B cell (primary cell): Measurements from ENCODE around the gene SYCE3. TPM values are rescaled to one million over a fixed set of nuclear protein-coding genes. Genes with fewer than 3 reads are reported as not detected.

Source experiments
- ATAC-seq: fragments of 200-7000 bp; cut with Tn5 transposase; one replicate; pipeline ENCODE4 v1.10.0; 2021; ENCODE audit warnings: low read depth, mild to moderate bottlenecking, moderate number of reproducible peaks, moderate library complexity
- CTCF ChIA-PET: fragments of 350-600 bp; sonication (Branson Sonifier 250); formaldehyde crosslinking; loops from one replicate; lab custom pipeline; 2021; ENCODE audit warnings: antibody characterized with exemption, inconsistent platforms; lab: Charles Lee
- POLR2A ChIA-PET: fragments of 350-600 bp; sonication (Branson Sonifier 250); formaldehyde crosslinking; loops from one replicate; lab custom pipeline; 2021; ENCODE audit warnings: antibody characterized with exemption; lab: Charles Lee
- DNase-seq: peaks from one replicate; pipeline ENCODE4 v3.0.0; 2013
- H2AFZ ChIP-seq: 2 replicates; pipeline ENCODE4 v1.6.1; 2012; ENCODE audit warnings: mild to moderate bottlenecking, low read depth, low read length; ENCODE audit not compliant: insufficient read depth, poor library complexity, severe bottlenecking
- H3K27ac ChIP-seq, 2 donors: 1 replicate in 1 of 2; 2 replicates in 1 of 2; pipeline ENCODE4 v1.5.1; 2012 to 2013; ENCODE audit warnings: low read length in 2 of 2, mild to moderate bottlenecking in 2 of 2, moderate library complexity in 1 of 2
- H3K27me3 ChIP-seq, 4 experiments: fragments of 200-600 bp in 1 of 4; sonication (generic) in 1 of 4; replicated peaks in 1 of 4; 1 replicate in 2 of 4; 2 replicates in 2 of 4; pipeline versions ENCODE4 v1.6.1 to v1.7.0; 2013 to 2016; ENCODE audit warnings: low read length in 3 of 4, mild to moderate bottlenecking in 2 of 4, mixed read lengths in 1 of 4, moderate library complexity in 1 of 4; ENCODE audit not compliant: insufficient read depth in 4 of 4, control insufficient read depth in 3 of 4; ENCODE audit errors: control extremely low read depth in 1 of 4
- H3K36me3 ChIP-seq, 2 experiments: replicated peaks in 1 of 2; 1 replicate in 1 of 2; 2 replicates in 1 of 2; pipeline versions ENCODE4 v1.6.1 to v1.7.1; 2013; ENCODE audit warnings: low read length in 1 of 2; ENCODE audit not compliant: insufficient read depth in 2 of 2, control insufficient read depth in 1 of 2; ENCODE audit errors: control extremely low read depth in 1 of 2, extremely low read depth in 1 of 2
- H3K4me1 ChIP-seq, 2 donors: fragments of 200-600 bp in 1 of 2; sonication (generic) in 1 of 2; 1 replicate in 1 of 2; 2 replicates in 1 of 2; pipeline versions ENCODE4 v1.5.1 to v1.6.1; 2013 to 2017; ENCODE audit warnings: low read length in 2 of 2; ENCODE audit not compliant: control insufficient read depth in 2 of 2, insufficient read depth in 2 of 2
- H3K4me2 ChIP-seq: replicated peaks from 2 replicates; pipeline ENCODE3; 2012; ENCODE audit warnings: mild to moderate bottlenecking, low read depth, low read length; ENCODE audit not compliant: poor library complexity, severe bottlenecking
- H3K4me3 ChIP-seq, 5 experiments: fragments of 200-600 bp in 1 of 5; sonication (generic) in 1 of 5; 1 replicate in 3 of 5; 2 replicates in 2 of 5; pipeline versions ENCODE4 v1.5.1 to v1.7.0; 2011 to 2016; ENCODE audit warnings: low read length in 4 of 5, mild to moderate bottlenecking in 4 of 5, low read depth in 2 of 5, control low read depth in 1 of 5, moderate library complexity in 1 of 5; ENCODE audit not compliant: insufficient read depth in 1 of 5; ENCODE audit errors: control extremely low read depth in 1 of 5, extremely low read depth in 1 of 5
- H3K79me2 ChIP-seq: fragments of 200-600 bp; sonication (generic); one replicate; pipeline ENCODE4 v1.6.0; 2016; ENCODE audit warnings: low read length; ENCODE audit not compliant: control insufficient read depth, insufficient read depth
- H3K9ac ChIP-seq: fragments of 200-600 bp; sonication (generic); 2 replicates; pipeline ENCODE4 v1.6.1; 2017; ENCODE audit warnings: mild to moderate bottlenecking, low read length, moderate library complexity
- H3K9me3 ChIP-seq, 3 donors: one replicate each; pipeline versions ENCODE4 v1.6.1 to v1.7.1; 2013; ENCODE audit warnings: low read length in 2 of 3; ENCODE audit not compliant: control insufficient read depth in 2 of 3, insufficient read depth in 1 of 3; ENCODE audit errors: control extremely low read depth in 1 of 3
- H4K20me1 ChIP-seq: 2 replicates; pipeline ENCODE4 v1.6.0; 2012; ENCODE audit warnings: mild to moderate bottlenecking, low read length; ENCODE audit not compliant: insufficient read depth, control insufficient read depth, poor library complexity, severe bottlenecking
- H3K27ac Mint-ChIP-seq: one replicate; pipeline ENCODE4 v1.8.0; 2021; ENCODE audit warnings: mixed read lengths
- H3K27me3 Mint-ChIP-seq: one replicate; pipeline ENCODE4 v1.8.0; 2021; ENCODE audit warnings: mixed read lengths
- H3K4me1 Mint-ChIP-seq: one replicate; pipeline ENCODE4 v1.8.0; 2021; ENCODE audit warnings: mixed read lengths
- H3K4me3 Mint-ChIP-seq: one replicate; pipeline ENCODE4 v1.8.0; 2021; ENCODE audit warnings: mixed read lengths
- H3K9me3 Mint-ChIP-seq: one replicate; pipeline ENCODE4 v1.8.0; 2022; ENCODE audit warnings: mixed read lengths; ENCODE audit not compliant: insufficient read depth
- EZH2 ChIP-seq: IDR thresholded peaks from 2 replicates; pipeline ENCODE4 v1.6.1; 2012; ENCODE audit warnings: borderline replicate concordance, low read depth, mild to moderate bottlenecking, moderate library complexity, low read length; ENCODE audit not compliant: insufficient read depth, poor library complexity, severe bottlenecking
- WGBS: methylation state at CpG from one replicate; pipeline ENCODE4 v1.1.5; 2013; ENCODE audit warnings: missing lambda C conversion rate; ENCODE audit not compliant: insufficient coverage; 5-methylcytosine and 5-hydroxymethylcytosine counted together
- intact Hi-C: fragments of 100-400 bp; cut with micrococcal nuclease; formaldehyde crosslinking; loops from one replicate; pipeline ENCODE4 v1.10.0; 2022
- polyA plus RNA-seq: library from polyadenylated mRNA; depleted of rRNA; stranded (reverse); fragments of >200 nt; gene quantifications from 2 replicates; pipeline ENCODE4 v1.2.3, GENCODE V29; 2012
- total RNA-seq, 2 donors: library from RNA; stranded (reverse); fragments of 120-200 nt in 1 of 2; gene quantifications; 1 replicate in 1 of 2; 2 replicates in 1 of 2; pipeline versions ENCODE4 v1.2.3 to v1.2.4, GENCODE V29; 2013 to 2022
- TF ChIP-seq, protein P1 (sequence below): fragments of 200-600 bp; IDR thresholded peaks from one replicate; pipeline ENCODE4 v1.8.0; 2022; ENCODE audit warnings: antibody characterized with exemption, mild to moderate bottlenecking

SYCE3 gene
- total and polyA plus RNA-seq, 2 donors (not counting 1 experiment from before 2014, with no cell fraction given), result not detected

- H3K9ac ChIP-seq, result peak within 1 kb of the TSS; percentile 89
- intact Hi-C loops, result loop anchor here (1.0 to 5.0 kb wide), 5 partner anchors 17 to 280 kb away; partner anchors contain the start of genes CHKB, NCAPH2 and TUBGCP6
- no peaks in the 10 kb centered on the region for H3K9me3 Mint-ChIP-seq
- H3K36me3 ChIP-seq, result peaks cover 0 to 31% of the 10 kb centered on the region in 2 experiments
- H3K27ac ChIP-seq, result peak within 1 kb of the TSS; percentile 83 to 90
- no peaks in the 10 kb centered on the region for H3K27me3 Mint-ChIP-seq
- ATAC-seq (peak; percentile 54), DNase-seq (peak; percentile 98)
- TF ChIP-seq, protein P1, sequence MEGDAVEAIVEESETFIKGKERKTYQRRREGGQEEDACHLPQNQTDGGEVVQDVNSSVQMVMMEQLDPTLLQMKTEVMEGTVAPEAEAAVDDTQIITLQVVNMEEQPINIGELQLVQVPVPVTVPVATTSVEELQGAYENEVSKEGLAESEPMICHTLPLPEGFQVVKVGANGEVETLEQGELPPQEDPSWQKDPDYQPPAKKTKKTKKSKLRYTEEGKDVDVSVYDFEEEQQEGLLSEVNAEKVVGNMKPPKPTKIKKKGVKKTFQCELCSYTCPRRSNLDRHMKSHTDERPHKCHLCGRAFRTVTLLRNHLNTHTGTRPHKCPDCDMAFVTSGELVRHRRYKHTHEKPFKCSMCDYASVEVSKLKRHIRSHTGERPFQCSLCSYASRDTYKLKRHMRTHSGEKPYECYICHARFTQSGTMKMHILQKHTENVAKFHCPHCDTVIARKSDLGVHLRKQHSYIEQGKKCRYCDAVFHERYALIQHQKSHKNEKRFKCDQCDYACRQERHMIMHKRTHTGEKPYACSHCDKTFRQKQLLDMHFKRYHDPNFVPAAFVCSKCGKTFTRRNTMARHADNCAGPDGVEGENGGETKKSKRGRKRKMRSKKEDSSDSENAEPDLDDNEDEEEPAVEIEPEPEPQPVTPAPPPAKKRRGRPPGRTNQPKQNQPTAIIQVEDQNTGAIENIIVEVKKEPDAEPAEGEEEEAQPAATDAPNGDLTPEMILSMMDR, result no peak
- TF ChIP-seq EZH2, result no peak
- H3K9me3 ChIP-seq, result peaks cover 0 to 8% (median 0%) of the 10 kb centered on the region in 3 donors
- peak within 1 kb of the TSS; percentile 98 for H3K4me2 ChIP-seq
- peaks cover 34% of the 10 kb centered on the region for H3K4me1 Mint-ChIP-seq
- H3K27ac Mint-ChIP-seq, result peak within 1 kb of the TSS; percentile 91
- H4K20me1 ChIP-seq, result peaks cover 27% of the 10 kb centered on the region
- H3K27me3 ChIP-seq, result no peaks in the 10 kb centered on the region
- H3K79me2 ChIP-seq, result peaks cover 45% of the 10 kb centered on the region
- H3K4me3 Mint-ChIP-seq, result peak within 1 kb of the TSS; percentile 90
- CTCF ChIA-PET, result interaction anchor here (0.6 to 5.5 kb wide), 46 partner anchors 10 to 334 kb away, joined by 3 to 81 read pairs (median 5); partner anchors contain the start of genes ADM2, ARSA, CHKB and HDAC10
- peak within 1 kb of the TSS; percentile 78 for H2AFZ ChIP-seq
- peak within 1 kb of the TSS; percentile 4 to 82 (median 69) for H3K4me3 ChIP-seq
- POLR2A ChIA-PET, result interaction anchor here (0.6 to 5.4 kb wide), 20 partner anchors 9 to 335 kb away, joined by 3 to 104 read pairs (median 8); partner anchors contain the start of genes CHKB, DENND6B, HDAC10 and KLHDC7B
- WGBS, result under 1% methylated on average over 84 of the region's 84 CpGs
- H3K4me1 ChIP-seq, result peaks cover 16 to 50% of the 10 kb centered on the region in 2 donors
These were observed 37.4 kb downstream of the SYCE3 start, which contains the start of gene SCO2 for GRCh38 chr22:50525104-50525857. Gene SCO2, minus strand, starts transcription at chr22:50525598. Its CDS starts 1,187 bp downstream, at chr22:50524411.
